GM19463 (cell line): ENCODE data around the gene PON1.

Experiments used
- ATAC-seq: cut with Tn5 transposase; IDR thresholded peaks from one replicate; pipeline ENCODE4 v1.9.1; 2021; ENCODE audit warnings: mild to moderate bottlenecking, moderate library complexity; ENCODE audit not compliant: unreplicated experiment

The PON1 gene

GRCh38 chr7:95263785-95264362, 60.5 kb downstream of the PON1 start:
- no peak for ATAC-seq

GRCh38 chr7:95262875-95263274, 61.5 kb downstream of the PON1 start:
- no peak for ATAC-seq

- ATAC-seq = no peak
Measured at GRCh38 chr7:95261895-95262415, 62.4 kb downstream of the PON1 start.

GRCh38 chr7:95255691-95256090, 68.6 kb downstream of the PON1 start:
- ATAC-seq = no peak

- no peak for ATAC-seq
Measured at GRCh38 chr7:95253986-95254385, 70.3 kb downstream of the PON1 start.

GRCh38 chr7:95251966-95252365, 72.4 kb downstream of the PON1 start:
- no peak for ATAC-seq

- no peak for ATAC-seq
Measured at GRCh38 chr7:95250571-95250970, 73.8 kb downstream of the PON1 start.
